GF-D8 (cell line): ENCODE results near the gene TCFL5.
A peak's percentile ranks its signal among the peaks of the same experiment; 100 is the strongest.
"Not testable (repeated sequence)": the region's sequence is repeated elsewhere in the genome, so short reads cannot be mapped to it uniquely, and the experiment has no call there.

Experiments used
- DNase-seq: peaks from one replicate; lab custom pipeline; 2025; lab: John Stamatoyannopoulos, UW

The TCFL5 gene

DNA sequence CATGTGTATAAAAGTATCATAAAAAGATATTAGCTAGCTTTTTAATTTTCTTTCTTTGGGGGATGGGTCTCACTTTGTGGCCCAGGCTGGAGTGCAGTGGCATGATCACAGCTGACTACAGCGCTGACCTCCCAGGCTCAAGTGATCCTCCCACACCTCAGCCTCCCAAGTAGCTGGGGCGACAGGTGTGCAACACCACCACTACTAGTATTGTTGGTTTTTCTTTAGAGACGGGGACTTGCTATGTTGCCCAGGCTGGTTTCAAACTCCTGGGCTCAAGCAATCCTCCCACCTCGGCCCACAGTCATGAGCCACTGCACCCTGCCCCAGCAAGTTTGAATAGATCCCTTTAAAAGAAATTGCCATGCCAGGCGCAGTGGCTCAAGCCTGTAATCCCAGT, 6.5 kb downstream of the TCFL5 start:
- DNase-seq, result no peak

DNA sequence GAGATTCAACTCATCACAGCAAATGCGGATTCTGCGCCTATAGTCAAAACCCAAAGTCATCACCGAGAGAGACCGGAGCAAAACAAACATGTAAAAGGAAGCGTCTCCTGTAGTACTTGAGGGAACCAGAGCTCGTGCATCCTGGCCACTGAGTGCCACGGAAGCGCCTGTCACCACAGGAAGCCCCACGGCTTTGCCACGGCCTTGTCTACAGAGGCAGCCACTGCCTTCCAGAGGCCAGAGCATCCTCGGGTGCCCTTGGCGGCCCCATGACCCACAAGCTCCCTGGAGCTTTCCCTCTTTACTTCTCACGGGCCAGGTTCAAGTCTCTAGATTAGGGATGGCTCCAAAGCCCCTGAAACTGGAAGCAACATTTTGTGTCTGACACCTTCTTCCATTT, 7.5 kb downstream of the TCFL5 start:
- DNase-seq, result no peak

DNA sequence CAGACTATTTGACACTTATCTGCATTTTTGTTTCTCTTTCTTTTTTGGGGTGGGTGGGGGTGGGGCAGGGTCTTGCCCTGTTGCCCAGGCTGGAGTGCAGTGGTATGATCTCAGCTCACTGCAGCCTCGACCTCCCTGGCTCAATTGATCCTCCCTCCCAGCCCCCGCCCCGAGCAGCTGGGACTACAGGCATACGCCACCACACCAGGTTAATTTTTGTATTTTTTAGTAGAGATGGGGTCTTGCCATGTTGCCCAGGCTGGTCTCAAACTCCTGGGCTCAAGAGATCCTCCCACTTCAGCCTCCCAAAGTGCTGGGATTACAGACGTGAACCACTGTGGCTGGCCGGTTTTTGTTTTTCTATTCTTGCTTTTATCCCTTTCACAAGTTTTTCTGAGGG, 8.3 kb downstream of the TCFL5 start:
- DNase-seq, result not testable (repeated sequence)

DNA sequence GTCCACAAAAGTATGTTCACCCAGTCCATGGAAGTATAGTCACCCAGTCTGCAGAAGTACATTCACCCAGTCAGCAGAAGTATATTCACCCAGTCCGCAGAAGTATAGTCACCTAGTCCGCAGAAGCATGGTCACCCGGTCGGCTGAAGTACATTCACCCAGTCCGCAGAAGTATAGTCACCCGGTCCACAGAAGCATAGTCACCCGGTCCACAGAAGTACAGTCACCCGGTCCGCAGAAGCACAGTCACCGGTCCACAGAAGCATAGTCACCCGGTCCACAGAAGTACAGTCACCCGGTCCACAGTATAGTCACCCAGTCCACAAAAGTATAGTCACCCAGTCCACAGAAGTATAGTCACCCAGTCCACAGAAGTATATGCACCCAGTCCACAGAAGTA, 8.8 kb downstream of the TCFL5 start:
- no peak for DNase-seq

DNA sequence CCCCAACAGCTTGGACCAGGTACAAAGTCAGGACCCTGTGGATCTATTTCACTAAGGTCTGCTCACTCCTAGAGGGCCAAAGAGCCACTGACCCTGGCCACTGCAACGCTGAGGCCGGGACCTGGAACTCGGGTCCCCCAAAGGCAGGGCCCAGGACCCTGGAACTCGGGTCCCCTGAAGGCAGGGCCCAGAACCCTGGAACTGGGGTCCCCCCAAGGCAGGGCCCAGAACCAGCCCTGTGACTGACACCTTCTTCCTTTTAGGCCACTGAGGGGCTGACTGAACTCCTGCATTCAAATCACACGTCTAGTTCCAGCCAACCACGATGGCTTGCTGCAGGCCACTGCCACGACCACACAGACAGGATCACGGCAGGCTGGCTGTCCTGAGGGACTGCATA, 9.4 kb downstream of the TCFL5 start:
- no peak for DNase-seq

DNA sequence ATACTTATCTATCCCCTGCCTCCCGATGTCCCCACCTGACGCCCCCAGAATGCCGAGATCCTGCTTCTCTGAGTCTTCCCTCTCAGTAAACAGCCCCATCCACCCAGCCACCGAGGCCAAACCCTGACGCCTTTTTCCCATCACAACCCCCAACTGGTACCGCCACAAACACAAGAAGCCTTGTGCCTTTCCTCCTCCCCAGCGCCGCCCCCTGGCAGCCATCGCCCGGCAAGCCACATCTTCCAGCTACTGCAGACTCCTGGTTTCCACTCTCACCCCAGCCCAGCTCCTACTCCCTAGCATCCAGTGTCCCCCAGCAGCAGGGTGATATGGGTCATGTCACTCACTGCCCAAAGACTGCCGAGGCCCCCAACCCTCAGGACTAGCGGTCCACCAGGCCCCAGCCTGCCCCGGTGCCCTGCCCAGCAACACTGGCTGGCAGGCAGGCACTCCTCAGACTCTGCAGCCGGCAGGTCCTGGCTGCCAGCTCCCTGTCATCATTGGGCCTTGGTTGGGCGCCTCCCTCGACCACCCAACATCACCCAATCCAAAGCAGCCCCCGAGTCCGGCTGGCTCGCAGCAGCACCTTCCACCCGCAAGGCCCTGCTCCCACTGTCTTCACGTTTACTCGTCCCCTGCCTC, 11.2 kb downstream of the TCFL5 start:
- DNase-seq, result no peak

DNA sequence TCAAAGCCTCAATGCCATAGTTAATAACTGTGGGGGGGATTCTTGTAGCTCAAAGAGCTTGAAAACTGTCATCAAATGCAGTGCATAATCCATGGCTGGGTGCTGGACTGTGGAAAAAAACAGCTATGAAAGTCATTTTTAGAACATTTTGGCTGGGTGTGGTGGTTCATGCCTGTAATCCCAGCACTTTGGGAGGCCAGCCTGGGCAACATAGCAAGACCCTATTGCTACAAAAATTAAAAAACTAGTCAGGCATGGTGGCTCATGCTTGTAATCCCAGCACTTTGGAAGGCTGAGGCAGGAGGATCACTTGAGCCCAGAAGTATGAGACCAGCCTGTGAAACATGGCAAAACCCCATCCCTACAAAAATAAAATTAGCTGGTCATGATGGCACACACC, 12.2 kb downstream of the TCFL5 start:
- DNase-seq, result no peak

DNA sequence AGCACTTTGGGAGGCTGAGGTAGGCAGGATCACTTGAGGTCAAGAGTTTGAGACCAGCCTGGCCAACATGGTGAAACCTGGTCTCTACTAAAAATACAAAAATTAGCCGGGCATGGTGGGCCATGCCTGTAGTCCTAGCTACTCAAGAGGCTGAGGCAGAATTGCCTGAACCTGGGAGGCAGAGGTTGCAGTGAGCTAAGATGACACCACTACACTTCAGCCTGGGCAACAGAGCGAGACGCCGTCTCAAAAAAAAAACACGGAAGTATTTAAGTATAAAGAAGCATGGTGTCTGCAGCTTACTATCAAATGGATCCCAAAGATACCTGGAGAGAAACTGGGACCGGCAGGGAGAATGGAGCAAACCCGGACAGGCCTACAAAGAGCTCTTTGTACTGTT, 12.7 kb downstream of the TCFL5 start:
- not testable (repeated sequence) for DNase-seq

DNA sequence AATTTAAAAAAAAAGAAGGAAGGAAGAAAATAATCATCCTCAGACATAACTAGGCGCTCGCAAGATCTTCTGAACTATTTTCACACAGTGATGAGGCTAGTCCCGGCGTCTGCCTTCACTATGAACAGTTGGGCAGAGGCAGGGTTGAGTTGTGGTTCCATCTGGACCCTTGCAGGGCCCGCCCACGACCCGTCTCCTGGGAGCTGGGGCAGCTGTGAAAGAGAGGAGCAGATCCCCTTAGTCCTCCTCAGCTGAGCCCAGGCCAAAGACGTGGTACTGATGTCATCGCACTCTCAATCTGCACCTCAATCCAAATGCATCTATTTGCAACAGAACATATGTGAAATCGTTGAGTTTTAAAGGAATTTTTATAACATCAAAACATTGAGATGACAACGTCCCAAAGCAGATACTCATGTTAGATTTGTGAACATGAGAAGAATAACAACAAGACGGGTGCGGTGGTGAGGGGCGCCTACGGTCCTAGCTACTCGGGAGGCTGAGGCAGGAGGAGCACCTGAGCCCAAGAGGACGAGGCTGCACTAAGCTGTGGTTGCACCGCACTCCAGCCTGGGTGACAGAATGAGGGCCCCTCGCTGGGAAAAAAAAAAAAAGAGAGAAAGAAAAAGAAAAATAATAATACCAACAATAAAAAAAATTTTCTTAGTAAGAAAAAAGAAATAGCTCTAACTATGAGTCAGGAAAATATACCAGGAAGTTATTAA, 15.3 kb downstream of the TCFL5 start:
- no peak for DNase-seq

DNA sequence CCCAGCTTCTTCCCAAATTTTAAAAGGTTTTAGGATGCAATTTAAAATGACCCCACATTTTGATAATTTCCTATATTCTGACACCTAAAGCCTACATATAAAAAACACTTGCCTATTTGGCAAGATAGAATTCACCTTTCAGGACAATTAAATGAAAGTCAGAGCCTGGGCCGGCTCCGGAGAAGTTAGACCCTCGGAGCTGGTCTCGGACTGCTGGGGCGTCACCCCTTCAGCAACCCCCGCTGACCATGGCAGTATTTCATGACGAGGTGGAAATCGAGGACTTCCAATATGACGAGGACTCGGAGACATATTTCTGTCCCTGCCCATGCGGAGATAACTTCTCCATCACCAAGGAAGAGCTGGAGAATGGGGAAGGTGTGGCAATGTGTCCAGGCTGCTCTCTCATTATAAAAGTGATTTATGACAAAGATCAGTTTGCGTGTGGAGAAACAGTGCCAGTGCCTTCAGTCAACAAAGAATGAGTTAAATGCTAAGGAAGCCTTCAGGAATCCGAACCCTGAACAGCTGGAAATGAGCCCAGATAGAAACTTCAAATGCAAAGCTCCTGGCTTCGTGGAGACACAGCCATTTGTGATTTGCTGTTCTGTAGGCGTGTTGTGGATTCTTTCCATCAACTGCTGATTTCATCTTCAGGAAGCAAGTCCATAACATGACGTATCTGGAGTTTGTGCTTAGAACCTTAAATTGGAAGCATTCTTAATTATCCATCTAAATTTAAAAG, 16.0 kb downstream of the TCFL5 start:
- no peak for DNase-seq

DNA sequence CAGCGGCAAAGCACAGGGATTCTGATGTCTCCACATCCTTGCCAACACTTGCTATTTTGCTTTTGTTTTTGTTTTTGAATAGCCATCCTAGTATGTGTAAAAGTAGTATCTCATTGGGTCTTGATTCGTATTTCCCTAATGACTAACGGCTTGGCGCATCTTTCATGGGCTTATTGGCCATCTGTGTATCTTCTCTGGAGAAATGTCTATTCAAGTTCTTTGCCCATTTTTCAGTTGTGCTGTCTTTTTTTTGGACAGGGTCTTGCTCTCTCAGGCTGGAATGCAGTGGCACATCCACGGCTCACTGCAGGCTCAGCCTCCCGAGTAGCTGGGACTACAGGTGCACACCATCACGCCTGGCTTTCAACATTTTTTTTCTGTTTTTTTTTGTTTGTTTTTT, 17.4 kb downstream of the TCFL5 start:
- DNase-seq, result no peak

DNA sequence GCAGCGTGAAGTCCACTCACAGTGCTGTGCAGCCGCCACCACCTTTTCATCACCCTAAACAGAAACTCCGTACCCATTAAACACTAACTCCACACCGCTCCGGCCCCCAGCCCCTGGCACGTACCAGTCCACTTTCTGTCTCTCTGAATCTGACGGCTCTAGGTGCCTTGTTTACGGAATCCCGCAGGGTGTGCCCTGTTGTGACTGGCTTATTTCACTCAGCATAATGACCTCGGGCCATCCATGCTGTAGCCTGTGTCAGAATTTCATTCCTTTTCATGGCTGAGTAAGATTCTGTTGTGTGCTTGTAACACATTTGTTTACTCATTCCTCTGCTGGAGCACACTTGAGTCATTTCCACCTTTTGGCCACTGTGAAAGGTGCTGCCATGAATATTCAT, 18.0 kb downstream of the TCFL5 start:
- DNase-seq, result no peak

DNA sequence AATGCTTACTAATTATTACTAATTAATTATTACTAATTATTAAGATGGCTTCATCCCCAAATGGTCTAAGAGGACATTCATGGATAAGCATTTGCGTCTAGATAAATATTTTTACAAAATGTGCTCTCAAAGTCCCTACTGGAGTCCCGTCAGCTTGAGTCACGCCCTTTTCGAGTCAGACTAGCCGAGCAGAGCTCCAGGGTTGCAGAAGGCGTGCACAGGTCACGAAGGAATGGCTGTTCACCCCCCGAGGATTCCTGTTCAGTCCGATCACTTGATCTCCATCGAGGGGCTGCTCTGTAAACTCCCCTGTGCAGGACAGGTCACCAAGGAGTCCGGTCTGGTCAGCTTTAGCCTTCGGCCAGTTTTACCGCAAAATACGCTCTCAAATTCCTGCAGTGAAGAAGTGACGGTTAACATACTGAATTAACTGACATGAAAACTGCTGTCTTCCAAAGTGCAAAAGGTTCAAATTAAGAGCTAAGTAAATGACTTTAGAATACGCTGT, 19.9 kb downstream of the TCFL5 start:
- DNase-seq, result no peak

DNA sequence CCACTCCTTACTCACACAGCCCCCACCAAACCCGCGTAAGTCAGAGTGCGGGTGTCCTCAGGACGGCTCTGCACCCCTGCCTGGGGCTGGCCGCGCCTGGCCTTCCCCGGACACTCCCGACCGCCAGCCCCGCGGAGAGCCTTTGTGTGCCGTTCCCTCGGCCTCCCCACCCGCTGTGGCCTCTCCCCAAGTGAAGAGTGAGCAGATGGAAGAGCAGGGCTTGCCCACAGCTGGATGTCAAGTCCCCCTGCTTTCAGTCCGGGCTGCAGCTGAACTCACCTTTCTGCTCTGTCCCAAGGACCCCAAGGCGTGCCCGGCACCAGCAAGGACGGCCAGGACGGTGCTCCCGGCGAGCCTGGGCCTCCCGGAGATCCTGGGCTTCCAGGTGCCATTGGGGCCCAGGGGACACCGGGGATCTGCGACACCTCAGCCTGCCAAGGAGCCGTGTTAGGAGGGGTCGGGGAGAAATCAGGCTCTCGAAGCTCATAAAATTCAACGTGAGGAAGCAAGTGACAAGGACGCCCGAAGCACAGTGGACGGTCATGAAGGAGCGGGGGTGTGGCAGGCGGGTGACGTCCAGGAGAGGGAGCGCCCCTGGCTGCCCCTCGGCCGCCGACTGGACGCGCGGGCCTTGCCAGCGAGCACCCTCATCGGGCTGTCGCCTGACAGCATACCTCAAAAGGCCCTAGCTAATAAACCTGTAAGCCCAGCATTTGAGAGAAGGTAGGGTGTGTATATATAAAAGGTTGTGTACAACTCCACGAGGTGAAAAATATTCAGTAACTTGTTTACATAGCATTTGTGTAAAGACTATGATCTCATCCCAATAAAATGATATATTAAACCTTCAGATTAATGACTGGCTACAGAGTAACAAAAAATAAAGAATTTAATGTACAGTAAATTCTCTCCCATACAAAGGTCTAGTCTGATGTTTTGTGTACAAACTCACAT, 21.1 kb downstream of the TCFL5 start:
- DNase-seq, result no peak

DNA sequence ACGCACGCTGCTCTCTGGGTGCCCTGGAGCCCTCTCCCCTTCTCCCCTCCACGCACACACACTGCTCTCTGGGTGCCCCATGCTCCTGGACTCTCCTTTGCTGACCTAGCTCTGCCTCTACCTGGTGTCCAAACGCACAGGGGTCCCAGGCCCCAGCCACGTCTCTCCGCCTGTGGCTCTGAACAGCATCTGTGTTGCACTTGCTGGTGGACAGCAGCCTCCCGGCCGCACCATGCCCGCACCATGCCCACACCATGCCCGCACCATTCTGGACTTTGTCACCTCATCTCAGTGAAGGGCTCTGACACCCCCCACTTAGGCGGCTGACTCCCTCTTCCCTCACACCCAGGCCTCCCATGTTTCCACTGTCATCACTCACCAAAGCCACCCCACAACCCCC, 21.8 kb downstream of the TCFL5 start:
- DNase-seq, result no peak

DNA sequence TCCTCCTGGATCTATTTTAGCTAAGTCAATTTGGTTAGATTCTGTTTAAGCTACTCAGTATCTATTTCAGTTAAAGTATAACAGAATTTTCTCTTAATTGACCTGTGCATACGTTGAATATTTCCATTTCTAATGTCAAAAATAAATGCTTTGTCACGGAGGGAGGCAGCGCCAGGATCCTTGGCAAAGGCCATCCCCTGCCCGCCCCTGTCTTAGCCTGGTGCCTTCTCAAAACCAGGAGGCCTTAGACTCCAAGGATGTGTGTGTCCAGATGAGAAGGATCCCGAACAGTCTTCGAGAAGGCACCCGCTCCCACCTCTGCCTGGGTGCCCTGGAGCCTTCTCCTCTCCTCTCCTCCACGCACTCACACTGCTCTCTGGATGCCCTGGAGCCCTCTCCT, 22.4 kb downstream of the TCFL5 start:
- no peak for DNase-seq

DNA sequence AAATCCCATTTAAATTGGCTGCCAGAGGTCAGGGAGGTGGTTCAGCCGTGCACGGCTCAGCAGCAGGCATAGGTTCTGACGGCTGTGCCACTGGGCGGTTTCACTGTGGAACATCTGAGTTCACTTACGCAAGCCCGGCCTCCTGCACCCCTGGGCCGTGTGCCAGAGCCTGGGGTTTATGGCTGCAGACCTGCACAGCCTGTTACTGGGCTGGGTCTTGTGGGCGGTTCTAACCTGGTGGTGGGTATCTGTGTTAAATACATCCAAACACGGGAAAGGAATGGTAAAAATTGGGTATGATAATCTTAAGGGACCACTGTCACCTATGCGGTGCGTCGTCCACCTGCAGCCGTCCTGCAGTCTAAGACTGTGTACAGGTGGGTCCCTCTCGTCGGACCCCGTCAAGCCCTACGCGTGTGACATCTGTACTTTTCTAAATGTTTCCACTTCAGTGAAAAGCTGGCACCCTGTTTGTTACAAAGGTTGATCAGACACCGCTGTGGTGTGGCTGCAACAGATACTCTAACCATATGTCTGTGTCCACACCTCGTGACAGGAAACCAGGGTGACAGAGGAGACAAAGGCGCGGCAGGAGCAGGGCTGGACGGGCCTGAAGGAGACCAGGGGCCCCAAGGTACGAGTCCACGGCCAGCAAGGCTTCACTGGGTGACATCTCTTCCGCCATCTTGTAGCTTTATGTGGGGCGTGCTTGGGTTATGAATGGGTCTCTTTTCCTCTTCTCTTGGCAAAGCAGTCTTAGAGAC, 23.3 kb downstream of the TCFL5 start:
- DNase-seq, result peak; percentile 84

DNA sequence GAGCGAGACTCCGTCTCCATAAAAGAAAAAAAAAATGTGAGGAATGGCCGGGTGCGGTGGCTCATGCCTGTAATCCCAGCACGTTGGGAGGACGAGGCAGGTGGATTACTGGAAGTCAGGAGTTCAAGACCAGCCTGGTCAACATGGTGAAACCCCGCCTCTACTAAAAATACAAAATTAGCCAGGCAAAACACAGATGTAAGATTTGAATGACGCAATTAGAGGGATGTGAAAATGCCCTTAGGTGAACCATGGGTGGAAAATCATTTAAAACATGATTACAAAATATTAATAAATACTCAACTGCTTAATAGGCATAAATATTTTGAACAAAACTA, 23.9 kb downstream of the TCFL5 start:
- no peak for DNase-seq

DNA sequence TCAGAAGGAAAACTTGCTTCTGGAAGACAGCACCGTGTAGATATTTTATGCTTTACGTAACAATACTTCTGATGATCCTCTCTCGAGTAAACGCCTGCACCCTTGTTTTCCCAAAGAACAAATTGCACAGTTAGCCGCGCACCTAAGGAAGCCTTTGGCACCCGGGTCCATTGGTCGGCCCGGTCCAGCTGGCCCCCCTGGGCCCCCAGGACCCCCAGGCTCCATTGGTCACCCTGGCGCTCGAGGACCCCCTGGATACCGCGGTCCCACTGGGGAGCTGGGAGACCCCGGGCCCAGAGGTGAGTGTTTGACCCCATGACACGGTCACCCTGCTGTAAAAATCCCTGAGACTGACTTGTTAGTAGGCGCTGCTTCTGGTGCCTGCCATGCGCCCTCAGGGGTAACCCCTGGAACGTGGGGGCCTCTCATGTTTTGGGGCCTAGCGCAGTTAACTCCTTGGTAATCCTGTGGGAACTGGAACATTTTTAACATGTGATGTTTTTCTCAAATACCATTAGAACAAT, 24.6 kb downstream of the TCFL5 start:
- no peak for DNase-seq

DNA sequence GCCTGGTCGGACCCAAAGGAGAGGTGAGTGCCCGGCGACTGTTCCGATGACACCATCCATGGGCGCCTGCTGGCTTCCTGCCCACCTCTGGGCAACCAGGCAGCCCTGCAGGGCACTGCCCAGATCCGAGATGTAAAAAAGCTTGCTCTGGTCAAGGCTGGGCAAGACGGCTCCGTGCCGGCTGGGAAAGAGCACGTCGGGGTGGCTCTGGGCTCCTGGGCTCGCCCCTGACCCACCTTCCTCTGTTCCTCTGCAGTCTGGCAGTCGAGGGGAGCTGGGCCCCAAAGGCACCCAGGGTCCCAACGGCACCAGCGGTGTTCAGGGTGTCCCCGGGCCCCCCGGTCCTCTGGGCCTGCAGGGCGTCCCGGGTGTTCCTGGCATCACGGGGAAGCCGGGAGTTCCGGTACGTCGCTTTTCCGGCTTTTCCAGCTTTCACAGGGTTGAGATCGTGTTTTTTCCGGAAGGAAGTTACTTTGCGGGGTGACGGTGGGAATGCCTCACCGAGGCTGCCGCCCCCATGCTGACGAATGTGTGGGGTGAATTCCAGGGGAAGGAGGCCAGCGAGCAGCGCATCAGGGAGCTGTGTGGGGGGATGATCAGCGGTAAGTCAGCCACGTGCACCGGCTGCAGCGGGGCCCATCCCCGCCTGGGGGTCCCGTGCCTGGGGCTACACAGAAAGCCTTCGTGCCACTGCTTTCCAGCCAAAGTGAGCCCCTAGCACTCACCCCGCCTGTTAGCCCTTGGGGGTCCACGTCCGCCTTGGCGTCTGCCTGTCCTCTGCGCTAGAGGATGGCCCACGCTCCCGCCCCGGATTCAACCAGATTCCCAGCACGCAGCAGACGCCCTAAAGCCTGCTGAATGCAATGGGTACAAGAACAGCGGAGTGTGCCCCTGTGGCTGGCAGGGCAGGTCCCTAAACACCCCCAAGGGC, 25.4 kb downstream of the TCFL5 start:
- DNase-seq, result no peak
